Hepatocyte (in vitro differentiated cells): ENCODE results near the gene THAP7. TPM values are rescaled to one million over a fixed set of nuclear protein-coding genes. Genes with fewer than 3 reads are reported as not detected.

Experiments used
- DNase-seq: peaks from one replicate; pipeline ENCODE4 v3.0.0-alpha.2; 2016; ENCODE audit warnings: low spot score
- H2AFZ ChIP-seq: fragments of 200-600 bp; sonication (generic); 2 replicates; pipeline ENCODE4 v1.6.0; 2016; ENCODE audit warnings: antibody characterized with exemption, mild to moderate bottlenecking
- H3K27ac ChIP-seq: fragments of 200-600 bp; sonication (generic); 2 replicates; pipeline ENCODE4 v1.5.1; 2016; ENCODE audit warnings: mild to moderate bottlenecking
- H3K27me3 ChIP-seq: fragments of 200-600 bp; sonication (generic); 2 replicates; pipeline ENCODE4 v1.6.1; 2016
- H3K36me3 ChIP-seq: fragments of 200-600 bp; sonication (generic); replicated peaks from 2 replicates; pipeline ENCODE4 v1.5.1; 2016; ENCODE audit warnings: low read depth; ENCODE audit not compliant: insufficient read depth
- H3K4me1 ChIP-seq: fragments of 200-600 bp; sonication (generic); 2 replicates; pipeline ENCODE4 v1.5.1; 2016; ENCODE audit warnings: mild to moderate bottlenecking, moderate library complexity; ENCODE audit not compliant: insufficient read depth
- H3K4me2 ChIP-seq: fragments of 200-600 bp; sonication (generic); 2 replicates; pipeline ENCODE4 v1.6.0; 2016
- H3K4me3 ChIP-seq: fragments of 200-600 bp; sonication (generic); 2 replicates; pipeline ENCODE4 v1.5.1; 2016; ENCODE audit warnings: mild to moderate bottlenecking
- H3K79me2 ChIP-seq: fragments of 200-600 bp; sonication (generic); 2 replicates; pipeline ENCODE4 v1.6.0; 2017; ENCODE audit warnings: mild to moderate bottlenecking
- H3K9me2 ChIP-seq: fragments of 200-600 bp; sonication (generic); replicated peaks from 2 replicates; pipeline ENCODE4 v1.6.0; 2017; ENCODE audit warnings: mild to moderate bottlenecking; ENCODE audit not compliant: insufficient read depth
- H3K9me3 ChIP-seq: fragments of 200-600 bp; sonication (generic); 2 replicates; pipeline ENCODE4 v1.5.1; 2016; ENCODE audit warnings: low read depth, mild to moderate bottlenecking
- H4K20me1 ChIP-seq: fragments of 200-600 bp; sonication (generic); 2 replicates; pipeline ENCODE4 v1.6.0; 2016; ENCODE audit warnings: mild to moderate bottlenecking; ENCODE audit not compliant: insufficient read depth, poor library complexity, severe bottlenecking
- CTCF ChIP-seq: fragments of 200-600 bp; sonication (generic); IDR thresholded peaks from 2 replicates; pipeline ENCODE4 v1.5.1; 2016; ENCODE audit warnings: antibody characterized with exemption, mild to moderate bottlenecking; ENCODE audit not compliant: poor library complexity
- EZH2 ChIP-seq: fragments of 200-600 bp; sonication (generic); IDR thresholded peaks from 2 replicates; pipeline ENCODE4 v1.6.1; 2016; ENCODE audit warnings: antibody characterized with exemption, mild to moderate bottlenecking, borderline replicate concordance
- EZH2phosphoT487 ChIP-seq: fragments of 200-600 bp; sonication (generic); IDR thresholded peaks from one replicate; pipeline ENCODE4 v1.6.1; 2018; ENCODE audit warnings: antibody characterized with exemption, mild to moderate bottlenecking, low read depth, moderate library complexity; ENCODE audit not compliant: unreplicated experiment, severe bottlenecking
- WGBS: methylation state at CpG from one replicate; pipeline ENCODE4 v1.1.6; 2016; ENCODE audit warnings: low lambda C conversion rate; ENCODE audit errors: missing lambda C conversion rate; 5-methylcytosine and 5-hydroxymethylcytosine counted together
- polyA plus RNA-seq: library from polyadenylated mRNA; unstranded; fragments of >200 nt; fragmentation: Nextera tagmentation; extraction: Ambion mirVana; gene quantifications from 2 replicates; pipeline ENCODE4 v1.2.1, GENCODE V29; 2016
- total RNA-seq: library from RNA; depleted of rRNA; stranded (reverse); fragments of >200 nt; gene quantifications from 2 replicates; pipeline ENCODE4 v1.2.3, GENCODE V29; 2014

Gene THAP7
- total and polyA plus RNA-seq, 2 experiments from 2014 or later = 26.2 to 41.2 TPM

GRCh38 chr22:20960609-20961008, 41.3 kb downstream of the THAP7 start:
- Histone ChIP-seq H3K4me1 (peaks cover 5% of the 10 kb centered on the region), H2AFZ (no peak overlapping the region), H3K27ac (no peak overlapping the region), H3K9me2 (no peaks in the 10 kb centered on the region), H3K27me3 (peaks cover 9% of the 10 kb centered on the region), H3K9me3 (no peaks in the 10 kb centered on the region), H4K20me1 (no peaks in the 10 kb centered on the region), H3K4me3 (no peak overlapping the region), H3K4me2 (no peak overlapping the region), H3K79me2 (peaks cover 17% of the 10 kb centered on the region), H3K36me3 (no peaks in the 10 kb centered on the region)
- no peak for DNase-seq
- WGBS = 93% methylated on average over 4 of the region's 4 CpGs
- TF ChIP-seq CTCF (no peak), EZH2 (no peak), EZH2phosphoT487 (no peak)

- H3K9me2 ChIP-seq = no peaks in the 10 kb centered on the region
- H3K4me1 ChIP-seq = peaks cover 5% of the 10 kb centered on the region
- no peaks in the 10 kb centered on the region for H3K36me3 ChIP-seq
- H3K9me3 ChIP-seq = no peaks in the 10 kb centered on the region
- no peak overlapping the region for H3K4me2 ChIP-seq
- no peak overlapping the region for H3K27ac ChIP-seq
- H4K20me1 ChIP-seq = no peaks in the 10 kb centered on the region
- peaks cover 25% of the 10 kb centered on the region for H3K79me2 ChIP-seq
- H3K4me3 ChIP-seq = no peak overlapping the region
- DNase-seq = no peak
- H3K27me3 ChIP-seq = peaks cover 9% of the 10 kb centered on the region
- TF ChIP-seq EZH2 = no peak
- TF ChIP-seq EZH2phosphoT487 = no peak
- TF ChIP-seq CTCF = no peak
- H2AFZ ChIP-seq = no peak overlapping the region
- whole genome bisulfite sequencing = over 99% methylated on average over 20 of the region's 20 CpGs
Observed at GRCh38 chr22:20959578-20960461, 42.1 kb downstream of the THAP7 start.

- TF ChIP-seq EZH2 (no peak), CTCF (no peak), EZH2phosphoT487 (no peak)
- no peaks in the 10 kb centered on the region for H3K9me3 ChIP-seq
- H3K79me2 ChIP-seq = peaks cover 38% of the 10 kb centered on the region
- no peaks in the 10 kb centered on the region for H3K27me3 ChIP-seq
- H4K20me1 ChIP-seq = no peaks in the 10 kb centered on the region
- no peaks in the 10 kb centered on the region for H3K9me2 ChIP-seq
- peak overlapping the region; percentile 86 for H3K4me3 ChIP-seq
- H2AFZ ChIP-seq = peak overlapping the region; percentile 43
- peaks cover 21% of the 10 kb centered on the region for H3K4me1 ChIP-seq
- DNase-seq = peak; percentile 71
- H3K27ac ChIP-seq = peak overlapping the region; percentile 76
- H3K36me3 ChIP-seq = no peaks in the 10 kb centered on the region
- WGBS = 9% methylated on average over 19 of the region's 32 CpGs
- peak overlapping the region; percentile 99 for H3K4me2 ChIP-seq
Observed at GRCh38 chr22:20957683-20958431, 44.1 kb downstream of the THAP7 start.
